Ovary (tissue), 9 donors: Measurements from ENCODE around the gene SHKBP1. TPM values are rescaled to one million over a fixed set of nuclear protein-coding genes. Genes with fewer than 3 reads are reported as not detected.
A peak's percentile ranks its signal among the peaks of the same experiment; 100 is the strongest.

Source experiments
- DNase-seq, 5 donors: peaks; one replicate each; pipeline ENCODE4 v3.0.0-alpha.2; 2019 to 2020
- H3K27ac ChIP-seq, 2 donors: fragments of 200-600 bp; one replicate each; pipeline versions ENCODE4 v1.5.1 to v1.8.0; 2019 to 2022
- H3K27me3 ChIP-seq: fragments of 200-600 bp; one replicate; pipeline ENCODE4 v1.8.0; 2022
- H3K36me3 ChIP-seq: fragments of 200-600 bp; sonication (generic); one replicate; pipeline ENCODE4 v1.5.1; 2019
- H3K4me1 ChIP-seq: one replicate; pipeline ENCODE4 v1.8.1; 2013; ENCODE audit warnings: mild to moderate bottlenecking, moderate library complexity; ENCODE audit not compliant: insufficient read depth
- H3K4me3 ChIP-seq: fragments of 200-600 bp; sonication (generic); one replicate; pipeline ENCODE4 v1.5.1; 2017
- H3K9me3 ChIP-seq, 2 donors: fragments of 200-600 bp in 1 of 2; sonication (generic) in 1 of 2; one replicate each; pipeline versions ENCODE4 v1.5.1 to v1.8.1; 2013 to 2019; ENCODE audit warnings: mild to moderate bottlenecking in 1 of 2, moderate library complexity in 1 of 2
- CTCF ChIP-seq, 3 donors: fragments of 450-650 bp in 2 of 3; fragments of 200-600 bp in 1 of 3; IDR thresholded peaks; one replicate each; pipeline versions ENCODE4 v1.5.1 to v1.8.0; 2016 to 2022; ENCODE audit warnings: antibody characterized with exemption in 3 of 3, mild to moderate bottlenecking in 1 of 3
- EP300 ChIP-seq: sonication (generic); formaldehyde crosslinking; IDR thresholded peaks from one replicate; pipeline ENCODE4 v1.6.1; 2017; ENCODE audit warnings: antibody characterized with exemption
- POLR2A ChIP-seq: fragments of 450-650 bp; IDR thresholded peaks from one replicate; pipeline ENCODE4 v1.6.1; 2017; ENCODE audit warnings: antibody characterized with exemption, mild to moderate bottlenecking, moderate library complexity
- WGBS, 3 donors: extraction: QIAGEN DNeasy Blood & Tissue Kit in 1 of 3; methylation state at CpG; one replicate each; pipeline versions ENCODE4 v1.1.5 to v1.1.7; 2013 to 2017; 5-methylcytosine and 5-hydroxymethylcytosine counted together
- intact Hi-C, 4 donors: fragments of 100-400 bp; cut with DNase I; formaldehyde crosslinking; loops; one replicate each; pipeline versions ENCODE4 v1.11.0 to v1.15.1; 2022 to 2023
- polyA plus RNA-seq, 2 donors: library from polyadenylated mRNA; stranded (reverse); fragments of 200-250 nt in 1 of 2; fragments of 350-450 nt in 1 of 2; fragmentation: Illumina TruSeq in 1 of 2; extraction: RNeasy Lipid Tissue Mini Kit (QIAGEN cat#74804) in 1 of 2; gene quantifications; one replicate each; pipeline ENCODE4 v1.2.3, GENCODE V29; 2013 to 2014
- total RNA-seq, 7 donors: library from RNA; depleted of rRNA in 2 of 7; stranded (reverse); fragments of >200 nt in 2 of 7; fragmentation: NEBNext Ultra II Directional in 3 of 7; extraction: Animal tissue kit (Norgen Biotek cat#: 25700) in 3 of 7; gene quantifications; one replicate each; pipeline versions ENCODE4 v1.1.0 to v1.2.4, GENCODE V29; 2016 to 2023
- donor health status: DM: no; HTN: no; CAD: no; lungs with moderate emphysema.
- donor health status: DM: no; HTN: no; CAD: no.
- donor health status: Bipolar disorder and iron deficiency.
- donor health status: DM: yes; HTN: yes; CAD: no.
- donor health status: DM: no; HTN: no; CAD: no.
- donor health status: DM: yes; HTN: yes; CAD: no.

The SHKBP1 gene
- total and polyA plus RNA-seq, 9 donors: 16.3 to 48.7 (median 33.8) TPM

GRCh38 chr19:40611900-40612698 is 35.4 kb downstream of the SHKBP1 start:
- intact Hi-C loops: no loop called here
- Histone ChIP-seq H3K27ac (no peak overlapping the region), H3K9me3 (no peaks in the 10 kb centered on the region), H3K4me1 (peaks cover 6% of the 10 kb centered on the region), H3K4me3 (no peak overlapping the region), H3K36me3 (no peaks in the 10 kb centered on the region), H3K27me3 (no peaks in the 10 kb centered on the region)
- 85 to 96% (median 86%) methylated on average over 10 of the region's 10 CpGs for WGBS, 3 donors
- no peak for TF ChIP-seq CTCF (IDR thresholded peaks at IDR 0.05)
- no peak for TF ChIP-seq POLR2A
- no peak for TF ChIP-seq EP300
- DNase-seq: peak in 2 of 5 donors; percentile 43 to 44

GRCh38 chr19:40612831-40613689 is 36.4 kb downstream of the SHKBP1 start:
- H3K4me3 ChIP-seq: peak overlapping the region; percentile 46
- TF ChIP-seq CTCF (IDR thresholded peaks at IDR 0.05) (no peak), POLR2A (no peak), EP300 (no peak)
- intact Hi-C loops: no loop called here
- 41 to 45% (median 41%) methylated on average over 49 to 50 of the region's 50 CpGs for WGBS, 3 donors
- peak; percentile 71 to 87 (median 82) for DNase-seq
- H3K9me3 ChIP-seq: no peaks in the 10 kb centered on the region
- H3K27ac ChIP-seq: peak overlapping the region; percentile 33 to 61
- no peaks in the 10 kb centered on the region for H3K36me3 ChIP-seq
- H3K4me1 ChIP-seq: peaks cover 6% of the 10 kb centered on the region
- H3K27me3 ChIP-seq: no peaks in the 10 kb centered on the region

- DNase-seq: peak; percentile 81 to 88 (median 86)
- Histone ChIP-seq H3K9me3 (no peaks in the 10 kb centered on the region), H3K4me1 (peaks cover 6% of the 10 kb centered on the region), H3K27me3 (no peaks in the 10 kb centered on the region), H3K36me3 (no peaks in the 10 kb centered on the region), H3K4me3 (peak overlapping the region; percentile 46), H3K27ac (peak overlapping the region; percentile 33 to 61)
- 6 to 18% (median 11%) methylated on average over 67 of the region's 67 CpGs for WGBS, 3 donors
- intact Hi-C loops: no loop called here
- TF ChIP-seq POLR2A (no peak), CTCF (IDR thresholded peaks at IDR 0.05) (no peak), EP300 (no peak)
These were observed 37.3 kb downstream of the SHKBP1 start for GRCh38 chr19:40613690-40614621.
